Coronary artery (tissue), 2 donors: ENCODE data around the gene BCOR.

Experiments used
- DNase-seq: peaks from one replicate; pipeline ENCODE4 v3.0.0-alpha.2; 2017; ENCODE audit warnings: low spot score
- H3K27ac ChIP-seq, 2 donors: fragments of 200-600 bp; sonication (generic); one replicate each; pipeline ENCODE4 v1.5.1; 2016 to 2019
- H3K4me3 ChIP-seq: fragments of 200-600 bp; sonication (generic); 2 replicates; pipeline ENCODE4 v1.5.1; 2016; ENCODE audit warnings: mild to moderate bottlenecking, moderate library complexity
- TF ChIP-seq, protein P1 (sequence below): fragments of 200-600 bp; sonication (generic); IDR thresholded peaks from one replicate; pipeline ENCODE4 v1.5.1; 2019; ENCODE audit warnings: antibody characterized with exemption

BCOR gene

DNA sequence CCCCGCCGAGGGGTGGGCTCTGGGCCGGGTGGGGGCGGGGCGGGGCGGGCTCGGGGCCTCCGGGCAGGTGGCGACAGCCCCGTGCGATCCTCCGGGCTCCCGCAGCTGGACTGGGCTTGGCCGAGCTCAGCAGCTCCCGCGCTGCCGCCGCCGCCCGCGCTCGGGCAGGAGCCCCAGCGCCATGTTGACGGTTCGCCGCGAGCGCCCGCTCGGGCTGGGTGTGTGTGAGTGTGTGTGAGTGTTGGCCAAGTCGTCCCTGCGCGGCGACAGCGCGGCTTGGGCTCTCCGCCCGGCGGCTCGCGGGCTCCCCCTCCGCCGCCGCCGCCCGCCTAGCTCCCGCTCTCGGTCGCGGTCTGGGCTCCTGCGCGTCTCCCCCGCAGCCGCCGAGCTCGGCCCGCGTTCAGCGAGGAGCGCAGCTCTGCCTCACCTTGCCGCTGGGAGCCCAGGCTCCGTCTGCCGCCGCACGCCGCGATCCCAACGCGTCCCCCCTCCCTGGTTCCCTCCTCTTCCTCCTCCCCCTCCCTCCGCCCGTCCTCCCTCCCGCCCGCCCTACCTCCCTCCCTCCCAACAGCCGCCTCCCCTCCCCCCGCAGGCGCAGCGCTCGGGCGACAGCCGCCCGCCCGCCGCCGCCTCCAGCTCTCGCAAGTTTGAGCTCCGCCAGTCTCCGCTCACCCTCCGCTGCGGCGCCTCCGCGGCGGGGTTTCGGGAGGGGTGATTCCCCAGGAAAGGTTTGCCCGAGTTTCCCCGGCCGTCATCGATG is at the start of gene BCOR:
TSS of gene BCOR (minus strand) at position 455 of the 760 bp plus-strand sequence. CDS start 20,029 bp downstream, outside the sequence.
- H3K27ac ChIP-seq, result peak within 1 kb of the TSS; percentile 81 to 87
- DNase-seq, result peak; percentile 83
- peak within 1 kb of the TSS; percentile 88 for H3K4me3 ChIP-seq
- TF ChIP-seq, protein P1, sequence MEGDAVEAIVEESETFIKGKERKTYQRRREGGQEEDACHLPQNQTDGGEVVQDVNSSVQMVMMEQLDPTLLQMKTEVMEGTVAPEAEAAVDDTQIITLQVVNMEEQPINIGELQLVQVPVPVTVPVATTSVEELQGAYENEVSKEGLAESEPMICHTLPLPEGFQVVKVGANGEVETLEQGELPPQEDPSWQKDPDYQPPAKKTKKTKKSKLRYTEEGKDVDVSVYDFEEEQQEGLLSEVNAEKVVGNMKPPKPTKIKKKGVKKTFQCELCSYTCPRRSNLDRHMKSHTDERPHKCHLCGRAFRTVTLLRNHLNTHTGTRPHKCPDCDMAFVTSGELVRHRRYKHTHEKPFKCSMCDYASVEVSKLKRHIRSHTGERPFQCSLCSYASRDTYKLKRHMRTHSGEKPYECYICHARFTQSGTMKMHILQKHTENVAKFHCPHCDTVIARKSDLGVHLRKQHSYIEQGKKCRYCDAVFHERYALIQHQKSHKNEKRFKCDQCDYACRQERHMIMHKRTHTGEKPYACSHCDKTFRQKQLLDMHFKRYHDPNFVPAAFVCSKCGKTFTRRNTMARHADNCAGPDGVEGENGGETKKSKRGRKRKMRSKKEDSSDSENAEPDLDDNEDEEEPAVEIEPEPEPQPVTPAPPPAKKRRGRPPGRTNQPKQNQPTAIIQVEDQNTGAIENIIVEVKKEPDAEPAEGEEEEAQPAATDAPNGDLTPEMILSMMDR, result no peak

DNA sequence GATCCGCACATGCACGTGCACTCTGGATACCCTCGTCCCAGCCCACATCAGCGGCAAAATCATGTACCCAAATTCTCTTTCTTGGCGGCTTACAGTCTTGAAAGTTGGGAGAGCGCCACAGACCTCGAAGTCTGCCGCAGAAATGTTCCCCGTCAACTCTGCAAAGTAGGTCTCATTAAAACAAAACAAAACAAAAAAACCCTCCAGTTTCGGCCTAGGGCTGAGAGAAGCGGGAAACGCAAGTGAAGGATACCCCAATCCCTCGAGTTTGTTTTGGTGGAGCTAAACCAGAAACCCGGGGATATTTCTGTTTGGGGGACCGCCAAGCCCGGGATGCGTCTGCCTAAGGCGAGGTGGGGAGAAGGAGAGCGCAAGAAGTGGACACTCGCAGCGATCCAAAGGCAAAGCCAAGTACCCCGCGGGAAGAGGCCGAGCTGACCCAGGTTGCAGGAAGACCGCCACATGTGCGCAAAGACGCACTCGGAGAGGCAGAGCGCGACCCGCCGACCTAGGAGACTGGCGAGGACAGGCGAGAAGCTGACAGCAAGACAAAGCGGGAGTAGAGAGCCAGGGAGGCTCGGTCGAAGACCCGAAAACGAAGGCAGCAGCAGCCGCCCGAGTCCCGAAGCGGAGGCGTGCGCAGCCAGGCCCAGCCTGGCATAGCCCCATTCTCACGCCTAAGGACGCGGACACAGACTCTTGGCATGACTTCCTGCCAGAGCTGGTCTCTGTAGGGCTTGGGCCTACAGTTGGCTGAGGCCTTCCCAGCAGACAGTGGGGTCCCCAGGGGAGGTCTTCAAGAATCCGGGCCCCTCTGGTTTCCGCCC is 49.6 kb upstream of the BCOR start:
- H3K27ac ChIP-seq, result no peak overlapping the region
- TF ChIP-seq, protein P1, result no peak
- H3K4me3 ChIP-seq, result peak overlapping the region; percentile 78
- peak; percentile 71 for DNase-seq

DNA sequence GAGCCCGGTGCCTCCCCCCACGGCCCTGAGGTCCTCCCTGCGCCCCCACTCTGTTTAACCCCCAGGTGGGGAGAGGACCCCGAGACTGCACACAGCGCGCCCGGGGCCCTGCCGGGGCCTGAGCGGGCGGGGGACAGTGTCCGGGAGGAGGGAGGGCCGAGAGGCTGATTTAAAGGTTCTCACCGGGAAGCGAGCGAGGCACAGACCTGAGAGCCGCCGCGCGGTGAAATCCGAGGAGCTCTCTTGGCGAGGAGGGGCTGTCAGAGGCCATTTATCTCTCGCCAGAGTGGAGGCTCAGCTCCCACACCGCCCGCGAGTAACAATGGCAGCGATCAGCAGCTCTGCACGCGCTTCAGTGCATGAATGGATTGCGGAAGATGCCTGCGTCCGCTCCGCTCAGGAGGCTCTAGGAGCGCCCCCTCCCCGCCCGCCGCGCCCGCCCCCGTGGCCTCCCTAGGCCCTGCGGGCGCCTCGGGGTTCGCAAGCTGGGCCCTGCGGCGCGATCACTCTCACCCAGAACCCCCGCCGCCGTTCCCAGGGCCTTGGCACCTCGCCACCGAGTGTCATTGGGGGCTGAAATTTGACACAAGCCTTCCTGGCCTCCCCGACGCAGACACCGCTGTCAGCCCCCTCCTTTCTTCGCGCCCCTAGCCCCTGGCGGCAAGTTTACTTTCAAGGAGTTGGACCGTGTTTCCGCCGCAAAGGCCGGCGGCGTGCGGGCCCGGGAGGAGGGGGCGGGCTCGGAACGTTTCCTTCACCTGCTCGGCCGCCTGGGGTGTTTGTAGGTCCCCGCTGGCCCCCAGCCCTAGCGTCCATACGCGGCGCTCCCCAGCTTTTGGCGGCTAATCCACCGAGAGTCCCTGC is 48.7 kb upstream of the BCOR start:
- no peak for DNase-seq
- TF ChIP-seq, protein P1, result no peak
- Histone ChIP-seq H3K4me3 (peak overlapping the region; percentile 78), H3K27ac (no peak overlapping the region)

DNA sequence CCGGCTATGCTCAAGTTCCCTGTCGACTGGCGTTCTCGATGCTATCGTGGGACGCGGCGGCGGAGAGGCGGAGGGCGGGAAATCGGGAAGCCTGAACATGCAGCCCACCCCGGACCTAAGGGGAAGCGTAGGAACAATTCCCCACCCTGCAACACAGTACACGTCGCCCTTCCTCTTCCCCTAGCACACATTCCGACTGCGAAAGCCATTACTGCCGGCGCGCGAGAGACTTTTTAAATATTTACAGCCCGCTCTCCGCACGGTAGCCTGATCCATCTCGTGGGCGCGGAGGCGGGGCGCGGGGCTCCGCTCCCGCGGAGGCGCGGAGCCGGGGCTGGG is 48.1 kb upstream of the BCOR start:
- no peak for DNase-seq
- Histone ChIP-seq H3K27ac (no peak overlapping the region), H3K4me3 (peak overlapping the region; percentile 78)
- TF ChIP-seq, protein P1, result no peak

DNA sequence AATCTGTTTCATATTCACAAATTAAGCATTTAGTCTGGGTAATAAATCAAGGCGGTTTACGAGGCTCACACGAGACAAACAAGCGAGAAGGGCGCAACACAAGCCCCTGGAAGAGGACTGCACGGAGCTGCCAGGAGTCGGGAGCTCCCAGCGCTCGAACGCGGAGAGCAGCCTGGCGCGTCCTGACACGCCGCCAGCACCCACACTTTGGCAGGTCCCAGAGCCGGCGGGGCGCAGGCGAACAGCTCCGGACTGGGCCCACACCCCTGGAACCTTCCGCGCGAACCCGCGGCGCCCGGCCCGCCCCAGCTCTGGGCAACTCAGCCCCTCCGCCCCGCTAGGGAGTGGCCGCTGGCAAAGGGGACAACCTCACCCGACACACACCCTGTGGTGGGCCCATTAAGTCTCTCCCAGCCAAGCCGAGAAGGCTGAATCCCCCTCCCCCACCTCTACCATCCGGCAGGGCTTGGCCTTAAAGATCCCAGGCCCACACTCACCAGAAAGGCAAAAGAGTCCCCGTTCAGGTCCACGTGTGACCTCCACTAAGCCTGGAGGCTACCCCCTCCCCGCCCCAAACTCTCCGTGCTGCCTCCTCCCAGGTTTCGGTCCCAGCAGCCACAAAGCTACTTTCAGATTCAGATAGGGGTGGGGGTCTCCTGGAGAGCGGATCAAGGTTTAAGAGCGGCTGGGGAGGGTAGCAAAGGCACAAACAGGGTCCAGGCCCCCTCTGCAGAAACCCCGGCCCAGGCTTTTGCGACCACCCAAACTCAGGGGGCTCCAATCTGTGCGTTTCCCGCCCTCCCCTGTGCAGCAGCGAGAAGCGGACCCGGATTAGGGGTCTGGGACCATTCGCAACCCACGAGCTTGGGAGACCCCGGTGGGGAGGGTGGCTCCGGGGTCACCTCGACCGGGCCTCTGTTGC is 47.5 kb upstream of the BCOR start:
- TF ChIP-seq, protein P1, result no peak
- H3K4me3 ChIP-seq, result peak overlapping the region; percentile 78
- DNase-seq, result no peak
- H3K27ac ChIP-seq, result no peak overlapping the region

DNA sequence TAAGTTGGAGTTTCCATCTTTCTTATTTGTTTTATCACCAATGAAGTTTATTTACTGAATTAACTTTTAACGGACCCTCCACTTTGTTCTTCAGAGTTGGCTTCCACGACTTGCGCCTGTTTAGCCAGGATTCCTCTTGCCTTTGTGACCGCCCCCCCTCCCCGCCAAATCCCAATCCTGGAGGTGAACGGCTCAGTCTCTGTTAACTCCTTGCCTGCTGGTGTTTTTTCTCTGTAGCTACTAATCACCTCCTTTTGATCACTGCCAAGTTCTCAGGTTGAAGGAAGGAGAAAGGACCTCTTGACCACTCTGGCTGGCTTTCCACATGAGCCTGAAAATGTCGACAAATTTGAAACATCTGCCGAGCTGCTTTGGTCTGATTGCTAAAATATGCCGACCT is 46.8 kb upstream of the BCOR start:
- TF ChIP-seq, protein P1, result no peak
- no peak overlapping the region for H3K27ac ChIP-seq

More for the DNA sequence above, 46.8 kb upstream of the BCOR start:
- no peak for DNase-seq
- no peak overlapping the region for H3K4me3 ChIP-seq
